ENCODE data around the gene TSSK6.

- TF ChIP-seq TCF7 (IDR thresholded peaks at IDR 0.05; ENCODE audit: borderline replicate concordance) (no peak), CTCF (IDR thresholded peaks at IDR 0.05 in 2 of 3, conservative IDR thresholded peaks at IDR 0.05 in 1 of 3; ENCODE audit: control insufficient read depth in 2 of 3, extremely low read depth in 1 of 3, insufficient read depth in 1 of 3, low read depth in 3 of 3, low read length in 3 of 3) (no peak), POLR2A (IDR thresholded peaks at IDR 0.05; ENCODE audit: low read depth, low read length) (peak; percentile 24), RELA (IDR thresholded peaks at IDR 0.05; ENCODE audit: borderline replicate concordance, partially characterized antibody) (no peak), EED (IDR thresholded peaks at IDR 0.05; ENCODE audit: low read depth) (no peak), POLR2AphosphoS5 (IDR thresholded peaks at IDR 0.05; ENCODE audit: low read length) (no peak), ZSCAN29 (IDR thresholded peaks at IDR 0.05) (no peak), ZNF274 (IDR thresholded peaks at IDR 0.05; ENCODE audit: insufficient read depth, insufficient read length) (no peak), SIN3A (IDR thresholded peaks at IDR 0.05; ENCODE audit: low read depth, low read length) (no peak)
Observed at GRCh38 chr19:19530889-19531288, 15.5 kb upstream of the TSSK6 start.

All from GM12878 (cell line).